Measurements from ENCODE around the gene NINJ1.

- TF ChIP-seq, protein P1, sequence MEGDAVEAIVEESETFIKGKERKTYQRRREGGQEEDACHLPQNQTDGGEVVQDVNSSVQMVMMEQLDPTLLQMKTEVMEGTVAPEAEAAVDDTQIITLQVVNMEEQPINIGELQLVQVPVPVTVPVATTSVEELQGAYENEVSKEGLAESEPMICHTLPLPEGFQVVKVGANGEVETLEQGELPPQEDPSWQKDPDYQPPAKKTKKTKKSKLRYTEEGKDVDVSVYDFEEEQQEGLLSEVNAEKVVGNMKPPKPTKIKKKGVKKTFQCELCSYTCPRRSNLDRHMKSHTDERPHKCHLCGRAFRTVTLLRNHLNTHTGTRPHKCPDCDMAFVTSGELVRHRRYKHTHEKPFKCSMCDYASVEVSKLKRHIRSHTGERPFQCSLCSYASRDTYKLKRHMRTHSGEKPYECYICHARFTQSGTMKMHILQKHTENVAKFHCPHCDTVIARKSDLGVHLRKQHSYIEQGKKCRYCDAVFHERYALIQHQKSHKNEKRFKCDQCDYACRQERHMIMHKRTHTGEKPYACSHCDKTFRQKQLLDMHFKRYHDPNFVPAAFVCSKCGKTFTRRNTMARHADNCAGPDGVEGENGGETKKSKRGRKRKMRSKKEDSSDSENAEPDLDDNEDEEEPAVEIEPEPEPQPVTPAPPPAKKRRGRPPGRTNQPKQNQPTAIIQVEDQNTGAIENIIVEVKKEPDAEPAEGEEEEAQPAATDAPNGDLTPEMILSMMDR (IDR thresholded peaks at IDR 0.05): no peak
- TF ChIP-seq POLR2A (IDR thresholded peaks at IDR 0.05): no peak
These were observed 56.2 kb downstream of the NINJ1 start for GRCh38 chr9:93077811-93078210.

Measured in Peyer's patch (tissue), 4 donors.